Astrocyte of the cerebellum (primary cell): ENCODE measurements around the gene TSPAN10.

Source experiments
- DNase-seq: peaks from one replicate; pipeline ENCODE4 v3.0.0-alpha.2; 2011; ENCODE audit warnings: low read depth
- H3K4me3 ChIP-seq: 2 replicates; pipeline ENCODE4 v1.5.1; 2011; ENCODE audit warnings: mild to moderate bottlenecking, low read depth, low read length, moderate library complexity
- CTCF ChIP-seq: IDR thresholded peaks from 2 replicates; pipeline ENCODE4 v1.5.1; 2012; ENCODE audit warnings: low read length, low read depth, moderate library complexity, mild to moderate bottlenecking; ENCODE audit errors: missing control alignments
- in situ Hi-C: cut with HindIII; loops from 2 replicates; pipeline ENCODE4 v1.10.0; 2017; ENCODE audit warnings: low sequenced_read_pairs

TSPAN10 gene

GRCh38 chr17:81684442-81684911 is 47.5 kb downstream of the TSPAN10 start:
- H3K4me3 ChIP-seq: peak overlapping the region; percentile 96
- in situ Hi-C loops: no loop called here
- peak; percentile 47 for DNase-seq
- TF ChIP-seq CTCF: no peak

DNA sequence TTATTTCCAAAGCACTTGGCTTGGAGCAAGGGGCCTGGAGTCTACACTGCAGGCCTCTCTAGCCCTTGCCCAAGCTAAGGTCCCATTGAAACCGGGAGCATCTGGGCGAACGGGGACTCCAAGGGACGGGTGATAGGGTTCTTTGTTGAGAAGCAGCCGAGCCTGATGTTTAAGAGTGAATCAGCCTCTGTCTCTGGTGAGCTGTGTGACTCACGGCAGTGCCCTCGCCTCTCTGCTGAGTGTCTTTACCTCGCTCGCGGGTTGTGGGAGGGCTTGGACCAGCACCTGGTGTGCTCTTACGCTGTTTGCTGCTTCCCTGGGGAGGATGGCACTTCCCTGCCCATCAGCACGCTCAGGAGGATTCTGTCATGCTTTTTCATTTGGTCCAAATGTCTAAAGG is 48.1 kb downstream of the TSPAN10 start:
- no peak for DNase-seq
- peak overlapping the region; percentile 96 for H3K4me3 ChIP-seq
- in situ Hi-C loops: no loop called here

GRCh38 chr17:81686614-81687013 is 49.6 kb downstream of the TSPAN10 start:
- no peak for DNase-seq
- H3K4me3 ChIP-seq: no peak overlapping the region
- no peak for TF ChIP-seq CTCF
- in situ Hi-C loops: no loop called here

More for the DNA sequence above, 48.1 kb downstream of the TSPAN10 start:
- no peak for TF ChIP-seq CTCF

GRCh38 chr17:81687770-81688541 is 51.0 kb downstream of the TSPAN10 start:
- in situ Hi-C loops: no loop called here
- DNase-seq: no peak
- no peak for TF ChIP-seq CTCF
- no peak overlapping the region for H3K4me3 ChIP-seq

DNA sequence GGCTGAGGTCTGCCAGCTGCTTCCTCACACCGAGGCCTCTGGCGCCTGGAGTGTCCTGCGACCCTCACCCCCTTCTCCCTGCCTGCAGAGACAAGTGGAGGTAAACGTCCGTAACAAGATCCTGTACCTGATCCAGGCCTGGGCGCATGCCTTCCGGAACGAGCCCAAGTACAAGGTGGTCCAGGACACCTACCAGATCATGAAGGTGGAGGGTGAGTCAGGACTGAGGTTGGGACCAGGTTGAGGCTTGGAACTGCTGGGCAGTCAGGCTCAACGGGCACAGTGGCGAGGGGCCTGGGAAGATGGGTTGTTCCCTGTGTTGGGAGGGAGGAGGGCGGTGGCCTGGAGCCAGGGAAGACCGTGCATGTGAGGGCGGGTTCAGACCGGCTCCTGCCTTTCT is 51.6 kb downstream of the TSPAN10 start:
- no peak for DNase-seq
- in situ Hi-C loops: no loop called here
- no peak for TF ChIP-seq CTCF
- no peak overlapping the region for H3K4me3 ChIP-seq

DNA sequence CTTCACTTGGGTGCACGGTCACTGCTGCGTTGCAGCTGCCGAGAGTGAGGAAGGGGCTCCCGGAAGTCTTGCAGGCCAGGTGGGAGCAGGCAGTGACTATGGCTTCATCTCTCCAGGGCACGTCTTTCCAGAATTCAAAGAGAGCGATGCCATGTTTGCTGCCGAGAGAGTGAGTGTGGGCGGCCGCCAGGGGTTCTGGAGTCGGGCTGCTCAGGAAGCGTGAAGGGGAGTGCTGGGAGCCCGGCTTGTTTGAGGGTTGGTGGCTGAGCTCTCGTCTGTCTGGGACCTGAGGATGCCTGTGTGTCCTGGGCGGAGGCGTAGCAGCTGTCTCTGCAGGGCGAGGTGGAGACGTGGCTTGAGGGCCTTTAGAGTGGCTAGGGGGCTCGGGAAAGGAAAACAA is 53.1 kb downstream of the TSPAN10 start:
- in situ Hi-C loops: no loop called here
- DNase-seq: no peak
- TF ChIP-seq CTCF: no peak
- H3K4me3 ChIP-seq: no peak overlapping the region
